Measurements from ENCODE around the gene OR2AT4. TPM values are rescaled to one million over a fixed set of nuclear protein-coding genes. Genes with fewer than 3 reads are reported as not detected.

Gene OR2AT4
- total RNA-seq, 1 donor from 2014 or later: not detected

Other genes with a start within 250 kb of the OR2AT4 start
- 40.0 and 50.5 TPM in 2 replicates for gene XRRA1, start 147.8 kb downstream of the OR2AT4 start, total RNA-seq
- gene SPCS2, start 147.6 kb downstream of the OR2AT4 start, total RNA-seq: 129 and 138 TPM in 2 replicates
- gene NEU3, start 107.9 kb downstream of the OR2AT4 start, total RNA-seq: 13.2 and 16.5 TPM in 2 replicates
- gene SLCO2B1, start 54.2 kb upstream of the OR2AT4 start, total RNA-seq: 0.18 and 0.42 TPM in 2 replicates
- gene TPBGL, start 143.9 kb upstream of the OR2AT4 start, total RNA-seq: not detected in 2 replicates